Measurements from ENCODE around the gene PTPRF.
A peak's percentile ranks its signal among the peaks of the same experiment; 100 is the strongest.
"Not testable (repeated sequence)": the region's sequence is repeated elsewhere in the genome, so short reads cannot be mapped to it uniquely, and the experiment has no call there.

PTPRF gene

GRCh38 chr1:43634721-43635120, 104.0 kb downstream of the PTPRF start:
- DNase-seq (ENCODE audit: low spot score): no peak

- no peak for DNase-seq (ENCODE audit: low spot score)
These were observed 105.4 kb downstream of the PTPRF start for GRCh38 chr1:43636006-43636641.

- no peak for DNase-seq (ENCODE audit: low spot score)
These were observed 106.6 kb downstream of the PTPRF start for GRCh38 chr1:43637267-43637666.

GRCh38 chr1:43638381-43638780, 107.7 kb downstream of the PTPRF start:
- not testable (repeated sequence) for DNase-seq (ENCODE audit: low spot score)

- no peak for DNase-seq (ENCODE audit: low spot score)
These were observed 109.5 kb downstream of the PTPRF start for GRCh38 chr1:43639976-43640794.

- DNase-seq (ENCODE audit: low spot score): no peak
These were observed 113.9 kb downstream of the PTPRF start for GRCh38 chr1:43644558-43644957.

- DNase-seq (ENCODE audit: low spot score): no peak
These were observed 114.8 kb downstream of the PTPRF start for GRCh38 chr1:43645461-43645860.

GRCh38 chr1:43647331-43647730, 116.6 kb downstream of the PTPRF start:
- not testable (repeated sequence) for DNase-seq (ENCODE audit: low spot score)

GRCh38 chr1:43648221-43648847, 117.7 kb downstream of the PTPRF start:
- DNase-seq (ENCODE audit: low spot score): no peak

- no peak for DNase-seq (ENCODE audit: low spot score)
These were observed 118.3 kb downstream of the PTPRF start for GRCh38 chr1:43648876-43649477.

- peak; percentile 99 for DNase-seq (ENCODE audit: low spot score)
These were observed 119.8 kb downstream of the PTPRF start for GRCh38 chr1:43650310-43651085.

GRCh38 chr1:43651188-43651587, 120.5 kb downstream of the PTPRF start:
- DNase-seq (ENCODE audit: low spot score): no peak

GRCh38 chr1:43651902-43652301, 121.2 kb downstream of the PTPRF start:
- DNase-seq (ENCODE audit: low spot score): no peak

- peak; percentile 24 for DNase-seq (ENCODE audit: low spot score)
These were observed 122.7 kb downstream of the PTPRF start for GRCh38 chr1:43653339-43653738.

- no peak for DNase-seq (ENCODE audit: low spot score)
These were observed 123.2 kb downstream of the PTPRF start for GRCh38 chr1:43653893-43654292.

GRCh38 chr1:43655953-43656352, 125.3 kb downstream of the PTPRF start:
- no peak for DNase-seq (ENCODE audit: low spot score)

- DNase-seq (ENCODE audit: low spot score): no peak
These were observed 128.8 kb downstream of the PTPRF start for GRCh38 chr1:43659212-43660166.

GRCh38 chr1:43660355-43660754, 129.7 kb downstream of the PTPRF start:
- no peak for DNase-seq (ENCODE audit: low spot score)

- DNase-seq (ENCODE audit: low spot score): no peak
These were observed 133.7 kb downstream of the PTPRF start for GRCh38 chr1:43664369-43664768.

- DNase-seq (ENCODE audit: low spot score): no peak
These were observed 135.9 kb downstream of the PTPRF start for GRCh38 chr1:43666608-43667007.

- no peak for DNase-seq (ENCODE audit: low spot score)
These were observed 138.3 kb downstream of the PTPRF start for GRCh38 chr1:43668956-43669355.
